GM12874 (cell line): ENCODE measurements around the gene MTNR1B.

Experiments used
- CTCF ChIP-seq: IDR thresholded peaks from 2 replicates; pipeline ENCODE4 v1.5.1; 2011; ENCODE audit warnings: low read depth, mild to moderate bottlenecking, control low read depth, low read length, moderate library complexity; ENCODE audit not compliant: insufficient read depth

Gene MTNR1B

DNA sequence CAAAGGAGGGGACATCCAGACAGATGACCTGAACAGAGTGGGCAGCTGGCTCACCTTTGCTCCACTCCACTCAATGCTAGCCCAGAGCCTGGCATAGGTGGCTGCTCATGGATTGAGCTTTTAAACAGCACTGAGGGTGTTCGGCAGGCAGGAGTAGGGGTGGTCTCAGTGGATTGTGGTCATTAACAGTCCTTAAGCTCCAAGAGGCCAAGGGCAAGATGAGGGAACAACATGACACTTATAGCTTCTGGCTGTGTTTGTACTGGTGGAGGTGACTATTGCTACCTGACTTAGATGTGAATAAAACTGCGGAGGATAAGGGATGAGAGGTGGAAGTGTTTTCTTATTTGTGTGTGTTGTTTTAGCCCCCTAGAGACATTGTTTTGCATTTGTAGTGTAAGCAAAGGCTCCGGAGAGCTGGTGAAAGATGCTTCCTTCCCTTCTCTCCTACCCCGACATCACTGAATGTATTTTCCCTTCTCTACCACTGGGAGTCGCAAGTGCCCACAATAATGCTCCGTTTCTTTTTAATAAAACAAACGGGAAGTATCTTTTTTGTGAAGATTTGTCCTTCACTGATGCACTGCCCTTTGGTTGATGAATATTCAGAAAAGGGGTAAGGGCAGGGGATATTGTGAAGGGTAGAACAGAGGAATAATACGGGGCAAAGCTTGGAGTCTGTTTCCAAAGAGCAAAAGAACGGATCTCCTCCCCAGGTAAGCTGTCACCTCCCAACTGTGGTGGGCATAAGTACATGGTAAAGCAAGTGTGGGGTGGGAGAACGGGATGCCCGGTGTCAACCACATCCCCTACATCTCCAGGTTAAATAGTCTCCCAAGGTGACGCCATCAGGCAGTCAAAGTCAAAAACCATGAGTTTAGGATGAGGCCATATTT lies 27.5 kb upstream of the MTNR1B start:
- TF ChIP-seq CTCF = peak; percentile 48; the same call in 1 of the 2 replicates

- no peak for TF ChIP-seq CTCF
These were observed 22.7 kb upstream of the MTNR1B start for GRCh38 chr11:92946707-92947106.

GRCh38 chr11:92948116-92948515 lies 21.3 kb upstream of the MTNR1B start:
- TF ChIP-seq CTCF = no peak

- no peak for TF ChIP-seq CTCF
These were observed 15.4 kb upstream of the MTNR1B start for GRCh38 chr11:92954003-92954402.

DNA sequence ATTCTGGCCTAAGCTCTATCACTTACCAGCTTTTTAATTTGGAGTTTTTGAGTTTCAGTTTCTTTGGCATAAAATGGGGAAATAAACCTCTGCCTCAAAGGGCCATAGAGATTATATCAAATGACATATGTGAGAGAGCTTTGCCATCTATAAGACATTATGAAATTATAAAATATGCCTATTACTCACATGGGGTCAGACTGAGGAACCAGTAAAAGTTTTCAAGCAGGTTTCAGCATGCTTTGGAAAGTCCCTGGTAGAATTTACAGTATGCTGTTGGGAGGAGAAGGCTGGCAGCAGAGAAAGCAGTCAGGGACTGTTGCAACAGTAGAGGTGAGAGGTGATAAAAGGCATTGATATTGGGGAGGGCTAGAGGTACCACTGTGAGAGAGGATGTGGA lies 13.6 kb upstream of the MTNR1B start:
- no peak for TF ChIP-seq CTCF

GRCh38 chr11:92960886-92961285 lies 8.6 kb upstream of the MTNR1B start:
- no peak for TF ChIP-seq CTCF

- TF ChIP-seq CTCF = no peak
These were observed 7.0 kb upstream of the MTNR1B start for GRCh38 chr11:92962446-92962845.
